HG02943 (cell line): ENCODE results near the gene KLHDC7A.
"Not testable (repeated sequence)": the region's sequence is repeated elsewhere in the genome, so short reads cannot be mapped to it uniquely, and the experiment has no call there.

Source experiments
- ATAC-seq: cut with Tn5 transposase; IDR thresholded peaks from one replicate; pipeline ENCODE4 v1.9.1; 2021; ENCODE audit warnings: mild to moderate bottlenecking, low read depth, moderate library complexity; ENCODE audit not compliant: unreplicated experiment

Gene KLHDC7A

DNA sequence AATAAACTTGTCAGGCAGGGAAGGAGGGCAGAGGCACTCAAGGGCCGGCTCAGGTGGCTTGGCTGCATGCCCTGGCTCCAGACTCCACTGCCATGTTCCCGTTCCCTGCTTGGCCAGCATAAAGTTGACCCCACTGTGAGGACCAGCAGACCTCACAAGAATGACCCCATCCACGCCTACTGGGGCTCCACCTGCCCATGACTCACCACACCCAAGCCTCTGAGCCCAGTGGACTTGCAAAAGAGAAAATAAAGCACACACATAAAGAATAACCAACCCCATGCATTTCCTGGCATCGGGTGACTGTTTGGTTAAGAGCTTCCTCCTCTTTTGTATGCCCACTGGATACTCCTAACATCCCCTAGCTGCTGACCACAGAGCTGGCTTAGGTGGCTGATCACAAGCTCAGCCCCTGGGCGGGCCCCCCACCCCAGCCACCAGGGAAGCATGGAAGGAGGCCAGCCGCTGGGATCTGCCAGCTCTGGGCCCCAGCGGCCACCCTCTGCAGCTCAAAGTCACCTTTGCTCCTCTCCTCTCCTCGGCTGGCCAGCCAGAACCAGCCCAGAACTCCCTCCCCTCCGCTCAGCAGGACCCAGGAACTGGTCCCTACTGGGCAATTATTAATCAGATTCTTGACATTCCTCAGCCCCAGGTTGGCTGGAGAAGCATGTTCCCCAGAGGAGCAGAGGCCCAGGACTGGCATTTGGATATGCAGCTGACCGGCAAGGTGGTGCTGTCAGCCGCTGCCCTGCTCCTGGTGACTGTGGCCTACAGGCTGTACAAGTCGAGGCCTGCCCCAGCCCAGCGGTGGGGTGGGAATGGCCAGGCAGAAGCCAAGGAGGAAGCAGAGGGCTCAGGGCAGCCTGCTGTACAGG is at the start of gene KLHDC7A:
Gene KLHDC7A, plus strand, starts transcription at position 616 of the 875 bp plus-strand sequence. Its CDS starts 52 bp downstream, at position 668.
- ATAC-seq = no peak

DNA sequence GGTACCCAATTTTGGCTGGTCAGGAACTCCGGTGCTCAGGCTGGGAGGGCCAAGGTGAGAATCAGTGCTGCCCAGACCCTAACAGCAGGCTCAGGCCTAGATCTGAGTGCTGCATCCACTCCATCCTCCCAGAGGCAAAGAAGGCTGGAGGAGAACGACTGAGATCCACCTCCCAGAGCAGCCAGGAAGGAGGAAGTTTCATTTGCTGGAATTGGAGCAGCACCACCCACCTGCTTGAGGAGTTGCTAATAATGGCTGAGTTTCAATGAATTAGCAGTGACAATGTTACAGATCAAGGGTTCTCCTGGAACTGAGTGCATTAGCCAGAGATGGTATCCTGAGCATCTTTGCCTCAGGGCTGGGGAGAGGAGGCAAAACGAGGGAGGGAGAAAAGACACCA is 46.7 kb upstream of the KLHDC7A start:
- ATAC-seq = no peak

DNA sequence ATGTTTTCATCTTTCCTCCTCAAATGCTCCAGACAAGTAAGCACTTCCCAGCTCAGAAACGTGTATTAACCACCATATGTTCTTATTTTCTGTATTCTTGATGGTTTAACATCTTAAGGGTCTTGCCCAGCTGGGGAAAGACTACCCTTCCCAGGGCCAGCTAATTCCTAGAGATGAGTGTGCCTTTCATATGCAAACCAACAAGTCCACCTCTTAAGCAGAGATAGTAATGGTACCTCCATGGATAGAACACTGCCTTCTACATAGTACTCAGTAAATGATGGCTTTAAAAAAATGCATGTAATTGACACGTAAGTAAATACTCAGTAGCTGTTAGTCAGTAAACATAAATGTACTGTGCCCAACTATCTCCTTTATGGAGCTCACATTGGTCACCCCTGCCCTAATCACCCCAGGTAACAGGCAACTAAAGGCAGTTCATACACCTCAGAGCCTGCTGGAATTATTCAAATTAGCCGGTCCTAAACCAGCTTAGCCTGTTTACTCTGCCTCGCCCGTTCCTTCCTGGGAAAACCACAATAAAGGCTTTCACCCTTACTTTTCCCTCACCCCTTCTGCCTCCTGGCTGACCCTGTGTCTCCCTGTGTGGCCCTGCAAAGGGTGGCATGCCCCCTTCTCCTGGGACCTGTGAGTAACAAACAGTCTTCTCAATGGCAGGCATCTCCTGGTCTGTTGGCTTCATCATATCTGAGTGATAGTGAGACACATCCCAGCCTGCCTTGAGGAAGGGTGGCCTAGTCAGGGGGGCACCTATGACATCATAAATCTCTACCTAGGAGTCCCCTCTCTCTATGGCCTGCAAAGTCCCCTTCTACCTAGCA is 40.1 kb upstream of the KLHDC7A start:
- ATAC-seq = no peak

DNA sequence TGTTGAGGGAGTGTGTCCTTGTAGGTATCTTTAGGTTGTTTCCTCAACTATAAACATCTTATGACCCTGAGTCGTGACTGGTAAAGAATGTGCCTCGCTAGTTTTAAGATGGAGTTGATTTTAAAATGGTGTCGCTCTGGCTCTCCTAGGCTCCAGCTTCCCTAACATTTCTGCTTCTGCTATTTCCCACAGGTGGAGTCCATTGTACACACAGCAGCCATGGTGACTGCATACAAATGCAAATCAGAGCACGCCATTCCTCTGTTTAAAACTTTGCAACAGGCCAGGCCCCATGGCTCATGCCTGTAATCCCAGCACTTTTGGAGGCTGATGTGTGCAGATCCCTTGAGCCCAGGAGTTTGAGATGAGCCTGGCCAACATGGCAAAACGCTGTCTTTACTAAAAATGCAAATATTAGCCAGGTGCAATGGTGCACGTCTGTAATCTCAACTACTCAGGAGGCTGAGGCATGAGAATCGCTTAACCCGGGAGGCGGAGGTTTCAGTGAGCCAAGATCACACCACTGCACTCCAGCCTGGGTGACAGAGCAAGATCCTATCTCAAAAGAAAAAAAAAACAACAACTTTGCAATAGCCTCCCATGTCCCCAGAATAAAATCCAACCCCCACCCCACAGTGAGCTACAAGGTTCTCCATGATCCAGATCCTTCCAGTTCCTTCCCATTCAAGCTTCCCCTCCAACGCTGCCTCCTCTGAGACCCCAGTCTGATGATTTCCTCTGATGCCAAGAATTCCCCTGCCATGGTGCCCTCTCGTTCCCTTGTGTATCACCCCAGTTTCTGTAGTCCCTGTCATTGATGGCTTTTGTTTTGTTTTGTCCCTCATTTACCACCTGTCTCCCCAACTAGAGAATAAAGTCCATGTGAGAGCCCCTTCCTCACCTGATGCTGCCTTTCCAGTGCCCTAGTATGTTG is 36.9 kb upstream of the KLHDC7A start:
- ATAC-seq = no peak

DNA sequence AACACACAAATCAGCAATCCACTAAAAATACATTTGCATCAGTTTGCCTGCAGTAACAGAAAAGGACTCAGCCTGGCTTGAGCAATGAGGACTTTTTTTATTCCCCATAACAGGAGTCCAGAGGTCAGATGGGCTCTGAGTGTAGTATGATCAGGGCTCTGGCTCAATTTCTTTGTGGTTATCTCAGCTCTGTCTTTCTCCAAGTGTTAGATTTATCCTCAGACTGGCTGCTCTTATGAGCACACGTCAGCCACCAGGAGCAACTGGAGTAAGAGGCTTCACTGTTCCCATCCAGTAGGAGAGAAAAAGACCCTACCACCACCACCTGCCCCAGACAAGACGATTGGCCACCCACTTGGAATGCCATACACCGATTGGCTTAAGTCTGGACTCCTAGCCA is 36.2 kb upstream of the KLHDC7A start:
- ATAC-seq = no peak

DNA sequence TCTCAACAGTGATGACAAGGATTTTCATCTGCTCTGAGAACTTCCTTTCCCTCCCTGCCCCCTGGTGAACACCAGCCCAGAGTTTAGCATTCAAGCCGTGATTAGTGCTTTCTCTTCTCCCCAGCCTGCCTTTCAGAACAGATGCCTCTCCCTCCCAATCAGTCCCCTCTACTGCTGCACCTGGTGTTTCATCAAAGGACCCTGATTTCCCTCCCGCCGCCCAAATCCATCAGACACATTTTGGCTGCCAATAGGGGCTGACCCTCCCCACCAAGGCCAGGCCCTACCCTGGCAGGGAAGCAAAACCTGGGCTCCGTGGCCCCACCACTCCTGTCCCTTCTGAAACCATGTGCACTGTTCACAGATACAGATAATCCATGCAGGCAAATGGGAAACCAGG is 34.0 kb upstream of the KLHDC7A start:
- ATAC-seq = no peak

DNA sequence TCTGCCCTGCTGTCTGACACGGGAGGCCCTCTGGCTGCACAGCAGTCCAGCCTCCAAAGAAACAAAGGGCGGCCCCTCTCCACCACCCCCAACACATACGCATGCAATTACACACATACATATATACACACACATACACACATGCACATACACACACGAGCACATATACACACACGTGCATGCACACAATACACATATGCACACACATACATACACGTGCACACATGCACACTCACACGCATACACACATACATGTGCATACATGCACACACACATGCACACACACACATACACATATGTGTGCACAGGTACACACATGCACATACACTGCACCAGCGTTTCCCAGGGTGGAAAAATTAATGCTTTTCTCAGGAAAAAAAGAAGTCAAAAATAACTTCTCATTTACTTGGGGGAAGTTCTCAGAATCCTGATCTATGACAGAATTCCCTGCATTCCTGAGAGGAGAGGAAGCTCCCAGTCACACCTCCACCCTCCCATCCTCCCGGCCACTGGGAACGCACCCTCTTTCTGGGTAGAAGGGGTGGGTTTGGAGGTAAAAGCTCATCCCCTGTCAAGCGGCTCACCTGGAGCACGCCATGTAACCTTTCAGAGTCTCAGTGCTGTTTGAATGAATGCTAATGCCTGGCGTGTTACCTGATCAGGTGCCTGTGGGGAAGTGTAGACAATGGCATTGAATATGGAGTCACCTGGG is 33.1 kb upstream of the KLHDC7A start:
- ATAC-seq = no peak

DNA sequence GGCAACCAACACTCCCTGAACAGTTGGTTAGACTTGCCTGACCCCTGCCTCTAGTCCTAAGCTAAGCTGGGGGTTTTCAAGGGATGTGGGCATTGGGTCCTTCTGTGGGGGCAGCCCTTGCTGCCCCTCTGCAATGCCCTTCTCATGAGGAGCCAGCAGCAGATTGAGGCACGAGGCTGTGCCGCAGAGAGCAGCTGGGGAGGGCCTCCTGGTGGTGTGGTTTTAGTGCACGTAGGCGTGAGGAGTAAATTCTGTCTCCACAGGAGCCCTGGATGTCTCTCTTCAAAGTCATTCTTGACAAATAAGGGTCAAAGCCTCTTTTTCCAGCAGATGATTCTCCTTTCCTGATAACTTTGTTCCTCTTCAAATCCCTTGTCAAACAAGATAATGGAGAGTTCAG is 31.8 kb upstream of the KLHDC7A start:
- ATAC-seq = no peak

DNA sequence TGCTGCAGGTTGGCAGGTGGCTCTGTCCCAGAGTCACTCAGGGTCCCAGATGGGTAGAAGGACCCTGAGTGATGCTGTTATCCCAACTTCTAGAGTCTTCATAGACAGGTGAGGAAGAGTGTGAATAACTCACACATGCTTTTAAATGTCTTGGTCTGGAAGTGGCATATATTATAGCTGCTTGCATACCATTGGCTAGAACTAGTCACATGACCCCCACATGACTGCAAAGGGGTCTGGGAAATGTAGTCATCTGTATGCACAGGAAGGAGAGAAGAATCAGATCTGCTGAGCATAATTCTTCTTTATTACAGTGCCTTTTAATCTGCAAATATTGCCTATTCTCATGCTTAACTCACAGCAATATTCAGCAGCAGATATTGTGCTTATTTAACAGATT is 28.2 kb upstream of the KLHDC7A start:
- no peak for ATAC-seq

DNA sequence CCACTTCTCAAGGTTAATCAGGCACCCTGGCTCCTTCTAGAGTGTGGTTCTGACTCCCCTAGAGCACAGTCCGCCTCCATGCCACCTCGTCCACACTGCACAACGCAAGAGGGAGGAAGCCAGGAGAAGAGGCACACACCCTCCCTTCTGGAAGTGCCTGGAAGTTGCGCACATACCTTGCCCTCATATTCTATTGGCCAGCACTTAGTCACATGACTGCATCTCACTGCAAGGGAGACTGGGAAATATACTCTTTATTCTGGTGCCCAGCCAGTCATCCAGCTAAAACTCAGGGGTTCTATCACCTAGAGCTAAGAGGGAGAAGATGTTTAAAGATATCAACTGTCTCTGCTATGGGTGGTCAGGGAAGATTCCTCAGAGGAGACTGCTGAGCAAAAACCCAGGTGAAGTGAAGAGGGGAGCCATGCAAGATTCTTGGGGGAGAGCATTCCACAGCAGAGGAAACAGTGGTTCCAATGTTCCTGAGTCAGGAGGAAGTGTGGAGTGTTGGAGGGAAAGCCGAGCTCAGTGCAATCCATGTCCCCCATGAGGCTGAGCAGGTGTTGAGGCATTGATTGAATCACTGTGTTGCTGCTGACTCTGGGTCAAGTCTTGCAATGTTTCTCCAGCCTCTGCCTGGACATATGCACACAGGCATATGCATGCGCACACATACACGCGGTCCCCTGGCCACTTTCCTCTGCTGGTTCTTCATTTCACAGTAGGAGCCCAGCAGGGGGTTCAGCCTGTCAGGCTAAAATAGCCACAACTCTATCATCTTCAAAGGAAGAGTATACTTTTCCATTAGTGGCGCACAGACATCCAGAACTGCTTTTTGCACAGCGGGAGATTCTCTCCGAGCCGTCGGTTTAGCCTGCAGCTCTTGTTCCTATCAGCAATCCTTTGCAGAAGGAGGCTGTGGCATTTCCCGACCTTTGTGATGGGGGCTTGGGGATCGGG is 22.3 kb upstream of the KLHDC7A start:
- no peak for ATAC-seq

DNA sequence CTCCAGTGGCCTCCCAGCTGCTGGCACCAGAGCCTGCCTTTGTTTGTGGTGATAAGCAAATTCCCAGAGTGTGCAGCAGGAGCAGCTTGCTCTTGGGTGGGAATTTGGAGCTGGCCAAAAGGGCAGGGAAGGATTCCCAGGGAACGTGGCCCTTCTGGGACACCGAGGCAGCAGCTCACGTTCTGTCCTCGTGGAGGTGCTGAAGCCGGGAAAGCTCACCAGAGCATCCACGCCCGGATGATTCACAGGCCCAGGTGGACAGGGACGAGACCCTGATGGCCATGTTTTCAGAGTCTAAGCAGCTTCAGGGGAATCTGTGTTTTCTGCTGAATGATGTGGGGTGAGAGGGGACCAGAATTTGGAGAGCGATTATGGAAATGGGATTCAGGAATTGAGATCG is 19.1 kb upstream of the KLHDC7A start:
- ATAC-seq = no peak

DNA sequence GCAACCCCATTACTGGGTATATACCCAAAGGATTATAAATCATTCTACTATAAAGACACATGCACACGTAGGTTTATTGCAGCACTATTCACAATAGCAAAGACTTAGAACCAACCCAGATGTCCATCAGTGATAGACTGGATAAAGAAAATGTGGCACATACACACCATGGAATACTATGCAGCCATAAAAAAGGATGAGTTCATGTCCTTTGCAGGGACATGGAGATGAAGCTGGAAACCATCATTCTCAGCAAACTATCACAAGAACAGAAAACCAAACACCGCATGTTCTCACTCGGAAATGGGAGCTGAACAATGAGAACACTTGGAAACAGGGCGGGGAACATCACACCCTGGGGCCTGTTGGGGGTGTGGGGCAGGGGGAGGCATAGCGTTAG is 18.2 kb upstream of the KLHDC7A start:
- ATAC-seq = not testable (repeated sequence)

DNA sequence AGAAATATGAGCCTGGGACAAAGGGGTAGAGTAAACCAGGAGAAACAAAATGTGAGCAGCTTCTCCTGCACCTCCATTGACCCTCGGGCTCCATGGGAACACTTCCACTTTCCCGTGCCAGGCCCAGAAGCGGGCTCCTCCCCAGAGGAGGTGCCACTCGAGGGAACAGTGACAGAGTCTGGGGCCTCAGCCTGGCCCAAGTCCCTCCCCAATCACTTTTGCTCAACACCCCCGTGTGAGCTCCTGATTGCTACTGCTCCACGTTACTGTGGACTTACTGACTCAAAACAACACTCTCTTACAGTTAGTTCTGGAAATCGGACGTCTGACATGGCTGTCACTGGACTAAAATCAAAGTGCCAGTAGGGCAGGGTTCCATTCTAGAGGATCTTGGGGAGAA is 17.7 kb upstream of the KLHDC7A start:
- ATAC-seq = no peak

DNA sequence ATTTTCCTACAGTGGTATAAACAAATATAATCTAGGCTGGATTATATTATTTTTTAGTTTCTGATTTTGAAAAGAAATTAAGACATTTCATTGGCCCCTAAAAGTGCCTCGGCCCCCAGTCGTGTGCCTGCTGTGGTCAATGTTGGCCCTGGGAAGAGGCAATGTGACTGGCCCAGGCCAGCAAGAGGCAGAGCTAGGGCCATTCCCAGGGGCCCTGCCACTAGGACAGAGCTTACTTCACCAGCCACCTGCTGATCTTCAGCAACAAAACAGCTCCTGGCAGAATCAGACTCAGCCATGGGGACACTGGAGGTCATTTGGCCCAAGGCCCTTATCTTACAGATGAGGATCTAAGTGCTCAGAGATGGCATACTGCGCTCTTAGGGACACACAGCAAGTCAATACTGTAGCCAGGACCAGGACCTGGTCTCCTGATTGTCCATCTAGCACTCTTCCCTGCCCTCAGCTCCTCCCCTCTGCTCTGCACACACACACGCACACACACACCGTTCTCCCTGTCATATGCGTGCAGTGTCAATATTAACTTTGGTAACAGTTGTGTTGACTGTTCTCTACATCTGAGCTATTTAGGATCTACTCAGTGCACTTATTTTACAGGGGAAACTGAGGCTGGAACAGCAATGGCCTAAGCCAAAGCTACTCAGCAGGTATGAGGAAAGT is 16.6 kb upstream of the KLHDC7A start:
- no peak for ATAC-seq

DNA sequence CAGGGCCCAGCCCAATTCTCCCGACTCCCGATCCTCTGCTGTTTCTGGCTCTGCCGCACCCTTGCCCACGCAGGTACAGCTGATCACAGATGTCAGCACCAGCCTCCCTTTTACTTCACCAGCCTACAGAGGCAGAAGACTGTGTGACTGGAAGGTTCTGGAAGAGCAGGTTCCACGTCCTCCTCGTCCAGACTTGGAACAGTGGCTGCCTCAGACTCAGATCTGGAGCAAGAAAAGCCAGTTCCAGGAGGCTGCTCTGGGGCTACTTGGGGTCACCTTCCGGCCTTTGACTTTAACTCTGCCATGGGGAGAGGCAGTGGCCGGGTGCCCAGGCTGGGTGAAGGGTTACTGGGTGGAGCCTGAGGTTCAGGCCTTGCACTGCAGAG is 16.1 kb upstream of the KLHDC7A start:
- no peak for ATAC-seq

DNA sequence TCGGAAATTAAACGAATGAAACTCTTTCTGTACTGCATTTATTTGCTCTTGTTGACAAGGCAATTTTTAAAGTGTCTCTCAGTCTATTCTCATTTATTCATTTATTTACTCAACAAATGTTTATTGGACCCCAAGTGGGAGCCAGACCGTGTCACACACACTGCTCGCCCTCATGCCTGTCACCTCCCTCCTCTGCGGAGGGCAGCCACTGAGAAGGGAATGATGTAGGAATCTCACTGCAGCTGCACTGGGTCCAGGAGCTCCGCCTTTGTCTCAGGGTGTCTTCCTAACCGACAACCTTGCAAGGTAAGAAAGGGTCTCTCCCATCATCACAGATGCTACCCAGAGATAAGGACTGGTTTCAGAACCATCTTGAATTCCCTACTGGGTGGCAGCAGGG is 14.1 kb upstream of the KLHDC7A start:
- no peak for ATAC-seq

DNA sequence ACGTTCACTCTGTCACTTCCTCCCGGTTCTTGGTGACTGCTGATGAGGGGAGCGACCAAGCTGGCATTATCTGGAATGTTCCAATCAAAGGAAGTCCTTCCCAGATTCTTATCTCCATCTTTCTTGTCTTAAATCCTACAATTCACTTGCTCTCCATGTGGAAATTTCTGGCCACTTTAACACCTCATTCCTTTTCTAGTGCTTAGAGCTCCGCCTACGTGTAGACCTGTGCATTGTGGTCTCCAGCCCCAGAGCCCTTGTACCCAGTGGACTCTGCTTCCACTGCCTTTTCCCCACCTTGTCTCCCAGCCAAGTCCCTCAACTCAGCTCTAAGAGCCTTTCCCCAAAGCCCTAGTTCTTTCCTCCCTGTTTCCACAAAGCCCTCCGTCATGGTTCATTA is 12.2 kb upstream of the KLHDC7A start:
- ATAC-seq = no peak

DNA sequence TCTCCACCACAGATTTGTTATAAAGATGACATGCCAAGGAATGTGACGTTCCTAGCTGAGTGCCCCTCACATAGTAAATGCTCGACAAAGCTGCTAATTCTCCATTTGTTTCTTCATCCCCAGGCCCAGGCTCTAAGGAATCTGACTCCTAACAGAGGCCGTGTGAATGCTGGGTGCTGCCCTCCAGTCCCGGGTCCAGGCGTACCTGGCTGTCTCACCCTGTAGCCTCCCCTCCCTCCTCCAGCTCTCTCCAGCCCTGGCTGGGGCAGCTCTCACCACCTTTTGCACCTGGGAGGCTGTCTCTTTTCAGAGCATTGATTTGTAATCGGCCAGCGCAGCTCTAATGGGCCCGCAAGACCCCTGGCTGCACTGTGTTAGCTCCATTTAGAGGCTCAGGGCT is 11.2 kb upstream of the KLHDC7A start:
- ATAC-seq = no peak
